Heart right ventricle (tissue), 16 donors: Measurements from ENCODE around the gene MTCL1. TPM values are rescaled to one million over a fixed set of nuclear protein-coding genes. Genes with fewer than 3 reads are reported as not detected.

Experiments
- ATAC-seq, 8 donors: fragments of 200-7000 bp; cut with Tn5 transposase; one replicate each; pipeline ENCODE4 v1.9.1; 2020; ENCODE audit warnings: mild to moderate bottlenecking in 8 of 8, moderate library complexity in 8 of 8, moderate number of reproducible peaks in 1 of 8
- DNase-seq, 2 donors: peaks; one replicate each; pipeline ENCODE4 v3.0.0-alpha.2; 2020
- H3K27ac ChIP-seq, 10 donors: fragments of 200-600 bp; sonication (generic) in 2 of 10; one replicate each; pipeline versions ENCODE4 v1.5.0 to v1.8.0; 2020 to 2022; ENCODE audit warnings: mild to moderate bottlenecking in 3 of 10
- H3K27me3 ChIP-seq, 7 donors: fragments of 200-600 bp; one replicate each; pipeline ENCODE4 v1.8.0; 2021 to 2022; ENCODE audit warnings: mild to moderate bottlenecking in 2 of 7
- H3K36me3 ChIP-seq, 9 donors: fragments of 200-600 bp; sonication (generic) in 1 of 9; one replicate each; pipeline versions ENCODE4 v1.5.0 to v1.8.0; 2020 to 2022; ENCODE audit warnings: mild to moderate bottlenecking in 2 of 9
- H3K4me1 ChIP-seq, 9 donors: fragments of 200-600 bp; sonication (generic) in 1 of 9; one replicate each; pipeline versions ENCODE4 v1.5.0 to v1.8.0; 2020 to 2022; ENCODE audit warnings: mild to moderate bottlenecking in 4 of 9
- H3K4me3 ChIP-seq, 10 donors: fragments of 200-600 bp; sonication (generic) in 2 of 10; one replicate each; pipeline versions ENCODE4 v1.5.0 to v1.8.0; 2020 to 2022; ENCODE audit warnings: mild to moderate bottlenecking in 7 of 10, moderate library complexity in 2 of 10
- H3K9me3 ChIP-seq, 11 donors: fragments of 200-600 bp in 10 of 11; sonication (generic) in 2 of 11; one replicate each; pipeline versions ENCODE4 v1.5.0 to v1.8.0; 2013 to 2022; ENCODE audit warnings: mild to moderate bottlenecking in 2 of 11, control low read depth in 1 of 11, moderate library complexity in 1 of 11
- WGBS, 2 donors: extraction: QIAGEN DNeasy Blood & Tissue Kit; methylation state at CpG; one replicate each; pipeline ENCODE4 v1.1.7; 2013; ENCODE audit warnings: inconsistent platforms in 1 of 2; 5-methylcytosine and 5-hydroxymethylcytosine counted together
- intact Hi-C, 10 donors: fragments of 100-400 bp; cut with DNase I; formaldehyde crosslinking; loops; one replicate each; pipeline versions ENCODE4 v1.11.1 to v1.14.2; 2022
- polyA plus RNA-seq, 2 donors: library from polyadenylated mRNA; stranded (reverse); fragments of 200-250 nt; gene quantifications; one replicate each; pipeline ENCODE4 v1.2.3, GENCODE V29; 2013
- total RNA-seq, 10 donors: library from RNA; stranded (reverse); fragmentation: NEBNext Ultra II Directional in 3 of 10; extraction: Animal tissue kit (Norgen Biotek cat#: 25700) in 3 of 10; gene quantifications; one replicate each; pipeline versions ENCODE4 v1.2.1 to v1.2.4, GENCODE V29; 2021 to 2023
- TF ChIP-seq, protein P1 (sequence below), 9 donors: fragments of 200-600 bp; sonication (generic) in 2 of 9; IDR thresholded peaks; one replicate each; pipeline versions ENCODE4 v1.5.0 to v1.8.0; 2021 to 2022; ENCODE audit warnings: antibody characterized with exemption in 9 of 9, mild to moderate bottlenecking in 5 of 9, moderate library complexity in 1 of 9
- donor health status: Arrhythmogenic right ventricular cardiomyopathy.
- donor health status: ischemic (EF 13 %, LVEDD 7.1; RV severe dilation, severe dysfunction).
- donor health status: healthy with polysubstance abuse.
- donor health status: DM: no; HTN: yes; CAD: no.
- donor health status: DM: no; HTN: no; CAD: no.
- donor health status: ischemic (EF 25% LVEDD 6.9; RV normal size, moderate dysfunction).
- donor health status: ischemic (EF 25% LVEDD 5.7; RV mildly dilated, moderate dysfunction).
- donor health status: healthy.
- donor health status: DM: yes; HTN: yes; CAD: no.
- donor health status: Ischemic cardiomyopathy.
- donor health status: ischemic (EF 35%, LVEDD 5.7; RV mildly dilated, moderate dysfunction).
- donor health status: nonischemic (EF 11% LVEDD 7.7; RV severe dilation, severe dysfunction).
- donor health status: DM: yes; HTN: yes; CAD: no.
- donor health status: PGD.
- donor health status: ischemic (EF 29% LVEDD 5.4; RV normal size, mild dysfunction).
- donor health status: nonischemic (EF 23%, LVEDD 6.1; RV moderate dilation, normal function).

MTCL1 gene
- total and polyA plus RNA-seq, 12 donors = 1.9 to 17.2 (median 8.8) TPM

DNA sequence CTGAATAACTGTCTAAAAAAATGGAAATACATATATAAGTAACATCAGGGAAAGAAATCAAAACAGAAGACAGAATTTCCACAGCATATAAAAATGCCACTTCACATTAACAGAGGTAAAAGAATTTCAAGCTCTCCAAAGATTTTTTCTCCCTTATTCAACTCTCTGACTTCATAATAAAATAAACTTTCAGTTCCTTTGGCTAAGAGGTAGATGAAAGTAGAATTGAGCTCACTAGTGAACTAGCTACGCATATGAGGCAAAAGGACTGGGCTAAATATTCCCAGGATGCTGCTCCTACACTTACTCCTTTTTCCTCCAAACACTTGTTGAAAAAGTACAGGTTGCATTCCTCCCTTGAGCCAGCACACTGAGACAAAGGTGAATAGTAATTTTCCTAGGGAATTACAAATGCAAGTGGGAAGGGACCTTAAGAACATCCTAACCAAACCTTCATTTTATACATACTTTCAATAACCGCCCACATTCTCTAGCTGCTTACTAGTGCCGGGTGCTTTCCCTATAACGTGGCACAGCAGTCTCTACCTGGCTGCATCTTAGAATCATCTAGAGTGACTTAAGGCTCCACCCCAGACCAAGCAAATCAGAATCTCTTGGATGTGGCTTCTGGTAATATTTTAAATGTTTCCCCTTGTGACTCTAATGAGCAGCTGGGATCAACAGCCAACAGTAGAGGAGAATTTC is 136.6 kb downstream of the MTCL1 start:
- peaks cover 0 to 15% (median 0%) of the 10 kb centered on the region in 9 donors for H3K4me1 ChIP-seq
- peaks cover 0 to 4% (median 0%) of the 10 kb centered on the region in 7 donors for H3K27me3 ChIP-seq
- 79 to 88% methylated on average over 4 of the region's 4 CpGs for WGBS, 2 donors
- intact Hi-C loops = no loop called here
- DNase-seq (no peak), ATAC-seq (no peak)
- no peak overlapping the region for H3K4me3 ChIP-seq
- H3K36me3 ChIP-seq = no peaks in the 10 kb centered on the region
- H3K9me3 ChIP-seq = peaks cover 0 to 12% (median 4%) of the 10 kb centered on the region in 11 donors
- TF ChIP-seq, protein P1, sequence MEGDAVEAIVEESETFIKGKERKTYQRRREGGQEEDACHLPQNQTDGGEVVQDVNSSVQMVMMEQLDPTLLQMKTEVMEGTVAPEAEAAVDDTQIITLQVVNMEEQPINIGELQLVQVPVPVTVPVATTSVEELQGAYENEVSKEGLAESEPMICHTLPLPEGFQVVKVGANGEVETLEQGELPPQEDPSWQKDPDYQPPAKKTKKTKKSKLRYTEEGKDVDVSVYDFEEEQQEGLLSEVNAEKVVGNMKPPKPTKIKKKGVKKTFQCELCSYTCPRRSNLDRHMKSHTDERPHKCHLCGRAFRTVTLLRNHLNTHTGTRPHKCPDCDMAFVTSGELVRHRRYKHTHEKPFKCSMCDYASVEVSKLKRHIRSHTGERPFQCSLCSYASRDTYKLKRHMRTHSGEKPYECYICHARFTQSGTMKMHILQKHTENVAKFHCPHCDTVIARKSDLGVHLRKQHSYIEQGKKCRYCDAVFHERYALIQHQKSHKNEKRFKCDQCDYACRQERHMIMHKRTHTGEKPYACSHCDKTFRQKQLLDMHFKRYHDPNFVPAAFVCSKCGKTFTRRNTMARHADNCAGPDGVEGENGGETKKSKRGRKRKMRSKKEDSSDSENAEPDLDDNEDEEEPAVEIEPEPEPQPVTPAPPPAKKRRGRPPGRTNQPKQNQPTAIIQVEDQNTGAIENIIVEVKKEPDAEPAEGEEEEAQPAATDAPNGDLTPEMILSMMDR (IDR thresholded peaks at IDR 0.05) = no peak
- no peak overlapping the region for H3K27ac ChIP-seq

DNA sequence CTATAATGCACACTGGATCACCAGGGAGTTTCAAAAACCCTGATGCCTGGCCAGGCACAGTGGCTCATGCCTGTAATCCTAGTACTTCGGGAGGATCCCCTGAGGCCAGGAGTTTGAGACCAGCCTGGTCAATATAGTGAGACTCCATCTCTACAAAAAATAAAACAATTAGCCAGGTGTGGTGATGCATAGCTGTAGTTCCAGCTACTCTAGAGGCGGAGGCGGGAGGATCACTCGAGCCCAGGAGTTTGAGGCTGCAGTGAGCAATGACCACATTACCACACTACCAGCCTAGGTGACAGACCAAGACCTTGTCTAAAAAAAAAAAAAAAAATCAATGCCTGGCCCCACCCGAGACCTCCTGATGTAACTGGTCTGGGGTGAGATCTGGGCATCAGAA is 137.2 kb downstream of the MTCL1 start:
- intact Hi-C loops = no loop called here
- no peak overlapping the region for H3K4me3 ChIP-seq
- WGBS, 2 donors = 89 to 92% methylated on average over 5 of the region's 5 CpGs
- H3K9me3 ChIP-seq = peaks cover 0 to 6% (median 0%) of the 10 kb centered on the region in 11 donors
- TF ChIP-seq, protein P1 (IDR thresholded peaks at IDR 0.05) = no peak
- H3K36me3 ChIP-seq = no peaks in the 10 kb centered on the region
- DNase-seq (no peak), ATAC-seq (no peak)
- peaks cover 0 to 4% (median 0%) of the 10 kb centered on the region in 7 donors for H3K27me3 ChIP-seq
- peaks cover 0 to 20% (median 3%) of the 10 kb centered on the region in 9 donors for H3K4me1 ChIP-seq
- H3K27ac ChIP-seq = no peak overlapping the region

DNA sequence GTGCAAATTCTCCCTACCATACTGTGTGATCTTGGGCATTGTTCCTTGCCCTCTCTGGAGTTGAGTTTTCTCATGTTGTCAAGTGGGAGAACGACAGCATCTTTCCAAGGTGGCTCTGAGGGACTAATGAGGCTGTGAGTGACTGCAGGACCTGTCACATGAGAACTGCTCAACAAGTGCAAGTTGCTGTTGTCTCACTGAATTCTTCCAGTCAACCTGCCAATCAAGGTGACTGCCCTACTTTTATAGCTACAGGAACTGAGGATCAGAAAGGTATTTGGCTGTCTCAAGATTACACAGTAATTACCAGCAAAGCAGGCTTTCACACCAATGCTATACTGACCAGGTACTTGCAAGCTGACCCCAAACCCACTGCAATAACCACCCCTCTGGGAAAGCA is 137.6 kb downstream of the MTCL1 start:
- no peak for ATAC-seq
- H3K27ac ChIP-seq = no peak overlapping the region
- intact Hi-C loops = no loop called here

DNA sequence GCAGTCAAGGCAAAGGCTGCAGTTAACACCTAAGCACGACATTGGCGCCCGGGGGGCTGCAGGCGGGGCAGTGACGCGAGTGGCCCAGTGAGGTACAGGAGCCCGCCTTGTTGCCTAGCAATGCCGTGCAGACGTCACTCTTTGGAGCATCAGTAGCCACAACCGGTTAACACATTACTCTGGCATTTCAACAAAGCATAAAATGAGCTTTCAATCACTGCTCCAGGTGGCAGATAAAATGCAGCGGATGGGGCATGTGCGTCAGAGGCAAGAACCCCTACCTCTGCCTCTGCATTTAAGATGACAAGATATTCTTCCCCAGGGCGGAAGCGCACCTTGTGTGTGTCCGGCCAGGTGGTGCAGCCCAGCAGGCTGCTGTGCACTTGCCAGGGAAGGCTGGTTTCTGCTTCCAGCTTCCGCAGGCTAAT is 139.4 kb downstream of the MTCL1 start:
- Histone ChIP-seq H3K36me3 (no peaks in the 10 kb centered on the region), H3K9me3 (no peaks in the 10 kb centered on the region), H3K27ac (no peak overlapping the region), H3K27me3 (peaks cover 0 to 4% (median 0%) of the 10 kb centered on the region in 7 donors), H3K4me3 (no peak overlapping the region), H3K4me1 (peaks cover 0 to 23% (median 7%) of the 10 kb centered on the region in 9 donors)
- ATAC-seq (no peak), DNase-seq (no peak)
- TF ChIP-seq, protein P1 (IDR thresholded peaks at IDR 0.05) = no peak
- 68 to 72% methylated on average over 16 of the region's 16 CpGs for WGBS, 2 donors
- intact Hi-C loops = no loop called here

More for the DNA sequence above, 137.6 kb downstream of the MTCL1 start:
- WGBS, 2 donors = 41 to 52% methylated on average over 1 of the region's 1 CpG
- TF ChIP-seq, protein P1 (IDR thresholded peaks at IDR 0.05) = no peak
- Histone ChIP-seq H3K36me3 (no peaks in the 10 kb centered on the region), H3K4me1 (peaks cover 0 to 25% (median 7%) of the 10 kb centered on the region in 9 donors), H3K27me3 (peaks cover 0 to 4% (median 0%) of the 10 kb centered on the region in 7 donors), H3K4me3 (no peak overlapping the region), H3K9me3 (peaks cover 0 to 1% (median 0%) of the 10 kb centered on the region in 11 donors)
- DNase-seq = no peak
